HFF-Myc (cell line): ENCODE data around the gene PRSS22.
A peak's percentile ranks its signal among the peaks of the same experiment; 100 is the strongest.

Source experiments
- DNase-seq: peaks from one replicate; pipeline ENCODE4 v3.0.0-alpha.2; 2011; ENCODE audit warnings: low read depth; ENCODE audit errors: extremely low read depth
- H3K4me3 ChIP-seq: replicated peaks from 2 replicates; pipeline ENCODE4 v1.5.1; 2011; ENCODE audit warnings: low read depth, mild to moderate bottlenecking, control low read depth, low read length
- CTCF ChIP-seq: IDR thresholded peaks from 2 replicates; pipeline ENCODE4 v1.5.1; 2012; ENCODE audit warnings: mild to moderate bottlenecking, low read depth, low read length, control low read depth; ENCODE audit errors: missing control alignments

Gene PRSS22

GRCh38 chr16:2856686-2857450, 1.1 kb downstream of the PRSS22 start:
- no peak for TF ChIP-seq CTCF
- no peak overlapping the region for H3K4me3 ChIP-seq
- DNase-seq = no peak

DNA sequence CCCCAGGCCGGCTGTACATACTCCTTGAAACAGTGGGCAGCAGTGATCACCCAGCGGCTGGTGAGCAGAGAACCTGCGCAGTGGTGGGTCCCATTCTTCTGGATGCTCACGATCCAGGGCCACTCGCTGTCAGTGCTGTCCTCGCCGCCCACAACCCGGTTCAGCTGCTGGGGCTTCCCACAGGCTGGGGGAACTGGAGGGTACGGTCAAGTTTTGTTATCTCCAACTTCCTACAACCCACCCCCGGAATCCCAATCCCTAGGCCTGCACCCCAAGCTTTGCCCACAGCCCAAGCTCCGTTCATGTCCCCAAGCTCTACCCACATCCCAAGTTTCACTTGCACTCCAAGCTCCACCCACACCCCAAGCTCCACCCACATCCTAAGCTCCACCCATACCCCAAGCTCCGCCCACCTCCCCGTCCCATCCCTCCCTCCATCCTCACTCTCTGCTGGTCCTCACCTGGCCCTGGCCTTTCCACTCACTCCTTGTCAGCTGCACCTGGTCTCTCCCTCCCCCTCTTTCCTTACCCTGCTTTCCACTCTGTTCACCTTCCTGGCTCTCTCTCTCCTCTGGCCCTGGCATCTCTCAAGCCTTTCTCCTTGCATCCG, 1.8 kb downstream of the PRSS22 start:
- DNase-seq = no peak
- TF ChIP-seq CTCF = no peak
- H3K4me3 ChIP-seq = no peak overlapping the region

GRCh38 chr16:2855536-2855935, 2.4 kb downstream of the PRSS22 start:
- no peak overlapping the region for H3K4me3 ChIP-seq
- DNase-seq = no peak
- TF ChIP-seq CTCF = no peak

DNA sequence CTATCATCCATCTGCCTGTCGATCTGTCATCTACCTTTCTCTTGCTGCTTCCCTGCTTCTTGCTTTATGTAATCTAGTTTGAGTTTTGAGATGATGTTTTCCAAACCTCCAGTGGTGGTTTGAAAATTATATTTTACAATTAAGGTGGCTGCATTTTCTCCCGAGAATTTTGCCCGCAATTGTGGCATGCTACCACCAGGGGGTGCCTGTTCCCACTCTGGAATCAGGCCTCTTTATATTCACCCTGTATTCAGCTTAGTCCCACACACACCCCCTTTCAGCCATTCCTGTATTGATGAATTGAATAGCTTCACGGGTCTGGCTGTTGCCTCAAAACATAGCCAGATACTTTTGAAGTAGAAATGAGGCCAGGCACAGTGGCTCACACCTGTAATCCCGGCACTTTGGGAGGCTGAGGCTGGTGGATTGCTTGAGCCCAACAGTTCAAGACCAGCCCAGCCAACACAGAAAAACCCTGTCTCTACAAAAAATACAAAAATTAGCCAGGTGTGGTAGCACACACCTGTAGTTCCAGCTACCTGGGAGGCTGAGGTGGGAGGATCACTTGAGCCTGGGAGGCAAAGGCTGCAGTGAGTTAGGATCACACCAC, 3.2 kb downstream of the PRSS22 start:
- no peak for DNase-seq
- H3K4me3 ChIP-seq = no peak overlapping the region
- TF ChIP-seq CTCF = peak; percentile 77

GRCh38 chr16:2853531-2854073, 4.4 kb downstream of the PRSS22 start:
- TF ChIP-seq CTCF = no peak
- DNase-seq = no peak
- H3K4me3 ChIP-seq = no peak overlapping the region

GRCh38 chr16:2852731-2853507, 5.1 kb downstream of the PRSS22 start:
- no peak overlapping the region for H3K4me3 ChIP-seq
- no peak for DNase-seq

More at GRCh38 chr16:2852731-2853507, 5.1 kb downstream of the PRSS22 start:
- TF ChIP-seq CTCF = no peak
